Stimulated activated CD4-positive, alpha-beta T cell treated with anti-CD3 and anti-CD28 coated beads, TNF-alpha, amount 100 ng/mL, for 24 hours (primary cell): Measurements from ENCODE around the gene AMPD3.

Source experiments
- DNase-seq, 3 experiments: peaks; one replicate each; pipeline ENCODE4 v3.0.0-alpha.2; 2020; ENCODE audit warnings: low read depth in 3 of 3

AMPD3 gene

GRCh38 chr11:10438458-10438857 is 16.6 kb upstream of the AMPD3 start:
- DNase-seq: no peak

DNA sequence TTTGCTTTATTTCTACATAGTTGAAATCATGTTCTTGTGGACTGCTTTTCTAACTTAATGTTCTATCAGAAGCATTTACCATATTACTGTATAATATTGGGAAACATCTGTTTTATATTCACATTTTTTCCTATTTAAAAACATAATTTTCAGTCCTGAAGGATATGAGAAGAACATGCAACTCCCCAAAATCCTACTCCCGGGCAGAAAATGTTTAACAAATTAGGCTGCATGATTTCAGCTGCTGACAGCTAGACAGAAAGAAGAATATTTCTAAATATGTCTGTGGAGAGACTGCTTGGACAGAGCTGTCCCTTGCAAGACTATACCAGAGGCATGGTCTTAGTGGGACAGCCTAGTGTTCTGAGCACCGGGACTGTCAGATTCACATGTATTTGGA is 15.7 kb upstream of the AMPD3 start:
- DNase-seq: no peak

DNA sequence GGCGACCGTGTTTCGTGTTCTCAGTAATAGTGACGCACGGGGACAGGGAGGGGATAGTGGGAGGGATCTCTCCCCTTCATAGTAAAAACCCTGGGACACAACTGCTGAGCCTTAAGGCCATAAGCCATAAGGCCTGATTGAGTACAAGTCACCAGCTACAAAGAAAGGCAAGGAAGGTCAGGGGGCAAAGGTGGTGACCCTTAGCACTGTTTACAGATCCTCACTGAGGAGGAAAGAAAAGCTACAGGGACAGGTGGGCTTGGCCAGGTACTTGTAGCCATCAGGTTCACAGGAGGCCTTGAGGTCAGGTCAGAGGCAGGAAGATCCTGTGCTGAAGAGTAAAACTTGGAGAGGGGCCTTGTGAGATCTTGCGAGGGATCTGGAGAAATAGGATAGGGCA is 15.1 kb upstream of the AMPD3 start:
- no peak for DNase-seq

DNA sequence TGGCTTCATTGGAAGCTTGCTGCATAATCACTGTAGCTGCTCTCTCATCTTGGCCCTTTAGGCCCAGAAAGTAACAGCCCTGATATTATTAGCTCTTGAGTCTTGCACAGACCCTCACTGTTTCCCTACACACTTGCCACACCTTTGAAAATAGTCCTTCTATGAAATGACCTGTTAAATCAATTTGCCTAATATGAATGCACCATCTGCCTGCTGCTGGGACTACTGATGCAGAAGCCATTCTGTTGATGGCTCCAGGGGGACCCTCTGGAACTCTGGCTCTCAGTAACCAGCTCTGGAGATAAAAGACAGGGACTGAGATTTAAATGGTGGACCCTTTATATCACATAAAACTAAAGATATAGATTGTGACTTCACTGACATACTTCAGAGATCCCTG is 14.7 kb upstream of the AMPD3 start:
- DNase-seq: no peak

DNA sequence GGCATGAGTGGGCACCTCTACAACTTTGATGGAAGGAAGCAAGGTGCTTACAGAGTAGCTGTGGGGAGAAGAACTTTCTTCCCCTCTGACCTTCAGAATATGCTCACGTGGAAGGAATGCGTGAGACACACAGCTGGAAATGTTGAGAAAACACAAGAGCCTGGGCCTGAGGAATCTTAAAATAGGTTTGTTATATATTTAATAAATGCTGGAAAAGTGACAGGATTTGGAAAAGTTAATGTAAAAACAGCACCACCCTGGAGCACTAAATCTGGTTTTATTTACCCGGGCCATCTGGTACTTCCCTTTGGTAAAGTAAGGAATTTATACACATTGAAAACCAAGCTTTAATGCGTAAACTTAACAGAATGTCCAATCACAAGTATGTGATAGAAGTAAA is 14.0 kb upstream of the AMPD3 start:
- DNase-seq: no peak

DNA sequence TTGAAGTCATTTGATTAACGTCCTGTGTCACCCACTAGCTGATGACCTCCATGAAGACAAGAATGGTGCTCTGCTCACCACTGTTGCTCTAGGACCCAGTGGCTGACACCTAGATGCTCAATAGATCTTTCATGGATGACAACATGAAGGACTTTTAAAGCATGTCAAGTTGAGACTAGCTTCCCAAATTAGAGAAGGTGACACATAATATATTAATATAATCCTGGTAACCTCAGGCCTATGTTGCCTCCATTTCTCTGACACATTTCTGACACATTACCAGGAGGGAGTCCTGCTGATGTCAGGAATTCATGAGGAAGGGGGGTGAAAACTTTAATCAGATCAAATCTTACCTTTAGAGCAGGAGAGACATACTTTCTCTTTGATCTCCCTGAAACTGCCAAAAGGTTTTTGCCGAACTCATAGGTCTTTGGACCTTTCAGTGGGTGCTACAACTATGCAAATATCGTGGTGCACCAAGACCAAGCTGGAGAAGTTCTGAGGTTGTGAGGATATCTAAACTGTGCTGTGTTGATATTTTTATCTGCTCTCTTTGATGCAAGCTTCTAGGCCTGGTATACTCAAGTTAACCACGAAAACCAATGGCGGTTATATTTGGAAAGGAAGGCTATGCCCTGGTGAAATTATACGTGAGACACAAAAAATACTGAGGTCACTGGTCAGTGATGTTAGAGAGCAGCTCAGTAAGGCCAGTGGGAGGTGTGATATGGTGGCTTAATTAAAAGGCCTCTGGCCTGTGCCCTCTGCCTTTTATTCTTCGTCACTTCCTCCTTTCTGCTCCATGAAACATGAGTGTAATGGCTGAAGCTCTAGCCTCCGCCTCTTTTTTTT is 13.2 kb upstream of the AMPD3 start:
- no peak for DNase-seq

GRCh38 chr11:10443152-10443551 is 11.9 kb upstream of the AMPD3 start:
- no peak for DNase-seq

- DNase-seq: no peak
These were observed 11.3 kb upstream of the AMPD3 start for GRCh38 chr11:10443721-10444235.

GRCh38 chr11:10444725-10445315 is 10.2 kb upstream of the AMPD3 start:
- DNase-seq: no peak

DNA sequence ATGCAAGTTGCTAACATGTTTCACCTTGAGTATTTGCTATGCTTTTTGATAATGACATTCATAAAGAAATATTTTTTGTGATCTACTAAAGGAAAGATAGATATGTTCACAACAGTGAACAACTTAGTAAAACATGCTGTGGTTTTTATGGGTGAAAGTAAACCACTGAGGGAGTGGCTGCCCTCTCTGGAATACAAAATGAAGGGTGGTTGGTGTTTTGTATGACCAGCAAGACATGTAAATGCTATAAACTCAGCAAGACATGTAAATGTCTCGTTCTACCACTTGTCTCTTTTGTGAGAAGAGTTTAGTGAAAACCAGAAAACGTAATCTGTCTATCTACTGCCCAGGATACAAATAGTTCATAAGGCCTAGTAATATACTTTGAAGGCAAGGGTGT is 7.6 kb upstream of the AMPD3 start:
- DNase-seq: no peak

- peak in 1 of 3 experiments; percentile 46 for DNase-seq
These were observed 4.3 kb upstream of the AMPD3 start for GRCh38 chr11:10450462-10451425.

- DNase-seq: no peak
These were observed 3.5 kb upstream of the AMPD3 start for GRCh38 chr11:10451426-10452116.

DNA sequence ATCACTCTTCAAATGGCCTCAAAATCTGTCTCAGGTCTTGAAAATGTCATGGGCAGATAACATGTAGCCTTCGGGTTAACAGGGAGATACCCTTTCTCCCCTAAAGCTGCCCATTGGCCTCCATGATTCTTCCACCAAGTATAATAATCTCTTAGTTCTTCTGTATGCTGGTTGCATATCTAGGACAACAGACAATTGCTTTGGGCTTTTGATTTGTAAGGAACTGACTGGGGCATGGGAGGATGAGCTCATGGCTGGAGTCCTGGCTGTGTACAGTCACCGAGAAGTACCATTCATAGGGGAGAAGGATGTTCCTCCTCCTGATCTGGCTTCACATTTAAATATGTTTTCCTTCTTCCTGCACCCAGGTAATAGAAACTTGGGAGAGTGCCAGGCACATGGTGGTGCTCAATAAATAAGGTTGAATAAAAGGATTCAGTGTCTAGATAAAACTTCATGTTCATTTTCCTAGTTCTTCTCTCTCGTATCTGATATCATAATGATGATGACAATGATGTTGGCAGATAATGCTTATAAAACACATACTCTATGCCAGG is 2.8 kb upstream of the AMPD3 start:
- no peak for DNase-seq

DNA sequence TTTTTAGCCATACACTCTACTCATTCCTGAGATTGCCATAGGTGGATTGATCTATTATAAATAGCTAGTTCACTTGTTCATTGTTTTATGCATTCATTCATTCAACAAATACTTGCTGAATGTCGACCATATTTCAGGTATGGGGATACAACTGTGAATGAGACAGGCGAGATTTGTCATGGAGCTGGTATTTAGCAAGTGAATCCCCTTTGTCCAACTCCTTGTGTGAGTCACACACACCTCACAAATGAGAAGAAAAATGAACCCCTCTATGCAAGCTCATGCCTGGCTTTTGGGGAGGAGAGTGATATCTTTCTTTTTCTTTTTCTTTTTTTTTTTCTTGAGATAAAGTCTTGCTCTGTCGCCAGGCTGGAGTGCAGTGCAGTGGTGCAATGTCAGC is 1.8 kb upstream of the AMPD3 start:
- DNase-seq: no peak

DNA sequence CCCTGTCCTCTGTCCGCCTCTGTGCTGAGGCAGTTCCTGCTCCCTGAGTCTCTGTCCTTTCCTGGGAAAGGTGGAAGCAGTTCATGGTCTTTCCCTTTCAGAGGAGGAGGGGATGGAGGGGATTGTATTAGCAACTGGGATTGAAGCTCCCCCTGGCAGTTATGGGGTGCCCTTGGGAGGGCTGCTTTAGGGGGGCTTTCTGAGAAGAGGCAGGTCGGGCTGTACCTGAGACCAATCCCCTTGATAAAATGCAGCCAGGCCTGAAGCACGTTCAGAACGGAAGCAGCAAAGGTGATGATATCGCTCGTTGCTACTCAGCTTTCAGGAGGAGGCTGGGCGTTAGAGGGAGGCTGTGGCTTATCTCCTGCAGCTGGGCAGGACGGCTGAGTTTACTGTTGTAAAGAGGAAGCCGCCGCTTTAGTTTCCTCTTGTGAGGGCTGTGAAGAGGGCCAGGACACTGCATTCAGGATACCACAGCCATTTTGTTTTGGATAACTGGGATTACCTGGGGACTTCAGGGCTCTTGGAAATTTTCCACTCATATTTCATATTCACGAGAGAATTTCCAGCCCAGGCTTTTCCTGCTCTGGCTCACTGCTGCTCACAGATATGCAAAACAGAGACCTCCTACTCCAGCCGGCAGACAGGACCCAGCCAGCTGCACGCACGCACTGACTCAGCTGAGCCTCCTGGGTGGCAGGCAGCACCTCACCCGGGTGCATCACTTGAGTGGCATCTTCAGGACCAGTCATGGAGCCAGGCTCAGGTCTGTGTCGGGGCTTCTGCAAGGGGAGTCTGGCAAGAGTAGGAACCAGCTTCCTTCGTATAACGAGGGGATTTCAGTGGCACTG is 798 bp downstream of the AMPD3 start:
- DNase-seq: peak; percentile 64 to 75 (median 65)

- DNase-seq: no peak
These were observed 1.5 kb downstream of the AMPD3 start for GRCh38 chr11:10456519-10456918.

DNA sequence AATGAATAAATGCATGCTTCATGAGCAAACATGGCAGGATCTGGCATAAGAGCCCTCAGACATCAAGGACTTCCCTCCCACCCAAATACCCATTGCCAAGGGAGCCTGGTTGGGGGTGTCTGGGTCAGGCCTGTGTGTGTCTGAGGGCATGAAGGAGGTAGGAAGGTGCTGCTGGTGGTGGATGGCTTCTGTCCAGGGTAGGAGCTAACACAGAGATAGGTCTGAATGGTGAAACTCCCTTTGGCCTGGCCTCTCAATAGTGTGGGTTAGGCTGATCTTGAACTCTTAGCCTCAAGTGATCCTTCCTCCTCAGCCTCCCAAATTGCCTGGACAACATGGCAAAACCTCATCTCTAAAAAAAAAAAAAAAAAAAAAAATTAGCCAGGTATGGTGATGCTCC is 2.8 kb downstream of the AMPD3 start:
- no peak for DNase-seq

DNA sequence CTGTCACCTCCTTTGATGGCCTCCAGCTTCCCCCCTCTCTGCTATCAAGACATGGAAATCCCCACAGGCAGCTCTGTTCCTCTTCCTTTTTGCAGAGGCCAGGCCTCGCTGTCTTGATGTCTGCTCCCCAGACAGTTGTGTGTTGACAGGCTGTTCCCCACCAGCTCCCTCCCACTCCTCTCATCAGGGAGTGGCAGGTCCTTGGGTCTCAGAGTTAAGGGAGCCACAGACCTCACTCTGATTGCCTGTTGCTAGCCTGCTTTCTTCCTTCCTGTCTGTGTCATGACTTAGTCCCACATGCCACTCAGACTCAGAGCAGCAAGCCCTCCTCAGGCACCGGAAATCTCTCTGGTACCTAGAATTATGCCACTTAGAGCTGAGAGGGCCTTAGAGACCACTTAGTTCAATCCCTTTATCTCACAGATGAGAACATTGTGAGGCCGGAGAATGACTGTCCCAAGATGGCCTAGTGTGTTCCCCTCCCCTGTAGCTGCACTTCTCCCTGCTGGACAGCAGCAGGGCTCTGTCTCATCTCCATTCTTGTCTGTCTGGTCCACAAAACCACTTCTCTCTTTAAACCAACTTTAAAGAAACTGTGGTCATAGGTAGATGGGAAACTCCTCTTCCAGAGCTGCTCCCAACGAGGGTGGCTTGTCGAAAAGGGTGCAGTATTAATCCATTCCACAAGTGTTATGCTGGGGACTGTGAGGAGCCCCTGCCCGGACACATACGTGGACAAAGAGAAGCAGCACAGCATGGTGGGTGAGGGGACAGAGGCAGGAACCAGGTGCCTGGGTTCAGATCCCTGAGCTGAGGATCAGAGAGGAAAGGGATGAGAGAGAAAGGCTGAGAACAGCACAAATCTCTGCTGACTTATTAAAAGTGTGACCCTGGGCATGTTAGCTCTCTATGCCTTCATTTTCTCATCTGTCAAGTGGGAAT is 4.2 kb downstream of the AMPD3 start:
- DNase-seq: peak in 2 of 3 experiments; percentile 46 to 51
